ENCODE results near the gene ANKRD29.

ANKRD29 gene, protein sequence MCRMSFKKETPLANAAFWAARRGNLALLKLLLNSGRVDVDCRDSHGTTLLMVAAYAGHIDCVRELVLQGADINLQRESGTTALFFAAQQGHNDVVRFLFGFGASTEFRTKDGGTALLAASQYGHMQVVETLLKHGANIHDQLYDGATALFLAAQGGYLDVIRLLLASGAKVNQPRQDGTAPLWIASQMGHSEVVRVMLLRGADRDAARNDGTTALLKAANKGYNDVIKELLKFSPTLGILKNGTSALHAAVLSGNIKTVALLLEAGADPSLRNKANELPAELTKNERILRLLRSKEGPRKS

DNA sequence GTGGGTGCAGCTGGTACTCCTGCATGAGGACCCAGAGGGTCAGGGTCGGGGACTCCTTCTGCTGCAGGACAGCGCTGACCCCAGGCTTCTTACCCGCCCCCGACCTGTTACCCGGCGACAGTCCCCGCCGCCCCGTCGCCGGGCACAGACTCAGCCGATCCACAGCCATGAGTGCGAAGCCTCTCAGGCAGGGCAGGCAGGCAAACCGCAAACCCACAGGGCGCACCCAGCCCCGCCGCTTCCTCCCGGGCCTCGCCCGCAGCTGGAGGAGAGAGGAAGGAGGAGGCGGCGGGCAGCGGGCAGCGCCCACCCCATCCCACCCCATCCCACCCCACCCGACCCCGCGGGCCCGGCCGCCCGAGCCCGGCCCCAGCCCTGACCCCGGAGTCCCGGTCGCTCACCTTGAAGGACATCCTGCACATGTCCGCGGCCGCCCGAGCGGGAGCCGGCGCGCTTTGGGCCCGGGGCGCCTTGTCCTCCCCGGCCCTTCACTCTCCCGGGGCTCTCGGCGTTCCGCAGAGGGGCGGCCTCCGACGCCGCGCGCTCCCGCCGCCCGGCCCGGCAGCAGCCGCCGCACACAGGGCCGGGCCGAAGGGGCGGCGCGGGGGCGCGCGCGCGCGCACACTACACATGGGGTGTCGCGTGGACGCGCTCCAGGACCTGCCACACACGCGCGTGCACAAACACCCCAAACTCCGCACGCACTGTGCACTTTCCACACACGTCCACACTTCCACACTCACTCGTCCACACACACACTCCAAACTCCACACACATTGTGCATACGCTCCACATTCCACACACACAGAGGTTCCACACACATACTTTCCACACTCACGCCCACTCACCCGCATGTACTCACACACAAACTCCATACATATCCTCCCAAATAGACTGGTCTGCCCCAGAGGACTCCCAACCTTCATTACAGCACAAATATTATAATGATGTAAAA lies at the start of gene ANKRD29:
ANKRD29 (minus strand) TSS at position 603 of the 955 bp plus-strand sequence; CDS start at position 422, 181 bp downstream.
- TF ChIP-seq, protein P1, sequence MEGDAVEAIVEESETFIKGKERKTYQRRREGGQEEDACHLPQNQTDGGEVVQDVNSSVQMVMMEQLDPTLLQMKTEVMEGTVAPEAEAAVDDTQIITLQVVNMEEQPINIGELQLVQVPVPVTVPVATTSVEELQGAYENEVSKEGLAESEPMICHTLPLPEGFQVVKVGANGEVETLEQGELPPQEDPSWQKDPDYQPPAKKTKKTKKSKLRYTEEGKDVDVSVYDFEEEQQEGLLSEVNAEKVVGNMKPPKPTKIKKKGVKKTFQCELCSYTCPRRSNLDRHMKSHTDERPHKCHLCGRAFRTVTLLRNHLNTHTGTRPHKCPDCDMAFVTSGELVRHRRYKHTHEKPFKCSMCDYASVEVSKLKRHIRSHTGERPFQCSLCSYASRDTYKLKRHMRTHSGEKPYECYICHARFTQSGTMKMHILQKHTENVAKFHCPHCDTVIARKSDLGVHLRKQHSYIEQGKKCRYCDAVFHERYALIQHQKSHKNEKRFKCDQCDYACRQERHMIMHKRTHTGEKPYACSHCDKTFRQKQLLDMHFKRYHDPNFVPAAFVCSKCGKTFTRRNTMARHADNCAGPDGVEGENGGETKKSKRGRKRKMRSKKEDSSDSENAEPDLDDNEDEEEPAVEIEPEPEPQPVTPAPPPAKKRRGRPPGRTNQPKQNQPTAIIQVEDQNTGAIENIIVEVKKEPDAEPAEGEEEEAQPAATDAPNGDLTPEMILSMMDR (IDR thresholded peaks at IDR 0.05; ENCODE audit: control insufficient read depth, extremely low read depth, insufficient read depth): no peak
- DNase-seq (ENCODE audit: low read depth): no peak
- peak within 1 kb of the TSS; percentile 27 for H3K4me3 ChIP-seq (ENCODE audit: low read depth, low read length)

DNA sequence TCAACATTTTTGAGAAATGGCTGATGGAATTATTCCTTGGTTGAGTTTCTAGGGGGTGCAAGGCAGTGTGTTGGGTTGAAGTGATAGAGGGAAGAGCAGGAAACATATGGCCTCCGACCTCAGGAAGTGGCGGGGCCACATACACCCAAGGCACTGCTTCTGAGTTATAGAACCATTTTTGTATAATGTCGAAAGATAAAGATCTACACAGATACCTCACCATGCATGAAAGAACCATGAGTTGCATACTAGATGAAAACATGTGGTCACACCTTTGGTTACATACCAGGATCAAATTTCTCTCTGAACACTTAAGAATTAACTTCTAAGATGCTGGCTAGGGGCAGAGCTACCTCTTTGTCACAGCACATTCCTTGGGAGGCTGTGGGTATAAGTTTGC lies 49.7 kb upstream of the ANKRD29 start:
- DNase-seq (ENCODE audit: low read depth): no peak
- TF ChIP-seq, protein P1 (IDR thresholded peaks at IDR 0.05; ENCODE audit: control insufficient read depth, extremely low read depth, insufficient read depth): no peak

DNA sequence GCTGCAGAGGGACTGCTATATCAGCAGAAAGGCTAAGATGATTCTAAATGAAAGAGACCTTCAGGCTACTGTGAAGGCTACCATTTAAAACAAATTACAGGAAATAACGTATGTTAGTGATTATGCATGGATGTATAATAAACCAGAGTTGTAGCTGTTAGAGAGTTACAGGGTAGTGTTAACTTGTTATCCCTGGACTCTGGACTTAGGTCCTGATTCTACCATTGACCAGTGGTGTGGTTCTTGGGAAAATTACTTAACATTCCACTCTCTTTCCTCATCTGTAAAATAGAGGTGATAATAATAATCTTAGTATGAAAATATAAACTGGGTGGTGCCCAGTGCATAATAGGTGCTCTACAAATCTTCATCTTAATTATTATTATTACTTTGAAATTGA lies 48.7 kb upstream of the ANKRD29 start:
- TF ChIP-seq, protein P1 (IDR thresholded peaks at IDR 0.05; ENCODE audit: control insufficient read depth, extremely low read depth, insufficient read depth): no peak
- H3K4me3 ChIP-seq (ENCODE audit: low read depth, low read length): no peak overlapping the region
- no peak for DNase-seq (ENCODE audit: low read depth)

More for the DNA sequence above, 49.7 kb upstream of the ANKRD29 start:
- H3K4me3 ChIP-seq (ENCODE audit: low read depth, low read length): no peak overlapping the region

DNA sequence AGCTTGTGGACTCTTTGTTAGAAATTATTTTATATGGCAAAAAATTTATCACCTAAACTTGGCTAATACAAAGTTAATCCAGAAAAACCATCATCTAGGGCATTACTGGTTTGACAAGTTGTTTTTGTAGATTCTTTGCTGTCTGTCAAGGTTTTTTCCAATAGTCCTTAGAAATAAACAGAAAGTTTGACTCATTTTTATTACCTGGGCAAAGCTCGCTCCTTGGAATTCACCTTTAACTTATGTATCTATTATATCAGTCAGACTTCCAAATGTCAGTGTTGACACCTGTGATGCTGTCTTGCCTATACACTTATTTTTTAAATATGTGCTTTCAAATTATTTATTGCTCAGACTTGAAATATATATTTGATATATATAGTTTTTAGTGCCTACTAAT lies 48.2 kb upstream of the ANKRD29 start:
- TF ChIP-seq, protein P1 (IDR thresholded peaks at IDR 0.05; ENCODE audit: control insufficient read depth, extremely low read depth, insufficient read depth): no peak
- no peak overlapping the region for H3K4me3 ChIP-seq (ENCODE audit: low read depth, low read length)
- DNase-seq (ENCODE audit: low read depth): no peak

DNA sequence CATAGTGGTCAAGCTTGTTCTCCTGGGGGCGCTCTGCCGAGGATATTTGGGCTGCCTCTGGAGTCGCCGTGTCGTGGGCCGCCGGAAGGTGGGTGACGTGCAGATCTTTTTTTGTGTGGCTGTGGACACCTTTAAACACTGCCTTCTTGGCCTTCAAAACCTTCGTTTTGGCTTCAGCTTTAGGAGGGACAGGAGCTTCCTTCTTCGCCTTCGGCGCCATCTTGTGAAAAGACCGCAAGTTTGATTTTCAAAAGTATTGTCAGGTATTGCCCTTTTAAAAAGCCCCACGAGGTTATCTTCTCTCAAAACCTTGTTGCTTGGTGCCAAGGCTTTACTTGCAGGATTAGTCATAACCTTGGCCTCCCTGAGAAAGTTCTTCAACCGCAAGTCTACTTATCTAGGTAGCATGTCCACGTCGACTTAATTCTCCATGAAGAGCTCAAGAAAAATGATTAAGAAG lies 47.4 kb upstream of the ANKRD29 start:
- no peak for DNase-seq (ENCODE audit: low read depth)
- TF ChIP-seq, protein P1 (IDR thresholded peaks at IDR 0.05; ENCODE audit: control insufficient read depth, extremely low read depth, insufficient read depth): no peak
- no peak overlapping the region for H3K4me3 ChIP-seq (ENCODE audit: low read depth, low read length)

DNA sequence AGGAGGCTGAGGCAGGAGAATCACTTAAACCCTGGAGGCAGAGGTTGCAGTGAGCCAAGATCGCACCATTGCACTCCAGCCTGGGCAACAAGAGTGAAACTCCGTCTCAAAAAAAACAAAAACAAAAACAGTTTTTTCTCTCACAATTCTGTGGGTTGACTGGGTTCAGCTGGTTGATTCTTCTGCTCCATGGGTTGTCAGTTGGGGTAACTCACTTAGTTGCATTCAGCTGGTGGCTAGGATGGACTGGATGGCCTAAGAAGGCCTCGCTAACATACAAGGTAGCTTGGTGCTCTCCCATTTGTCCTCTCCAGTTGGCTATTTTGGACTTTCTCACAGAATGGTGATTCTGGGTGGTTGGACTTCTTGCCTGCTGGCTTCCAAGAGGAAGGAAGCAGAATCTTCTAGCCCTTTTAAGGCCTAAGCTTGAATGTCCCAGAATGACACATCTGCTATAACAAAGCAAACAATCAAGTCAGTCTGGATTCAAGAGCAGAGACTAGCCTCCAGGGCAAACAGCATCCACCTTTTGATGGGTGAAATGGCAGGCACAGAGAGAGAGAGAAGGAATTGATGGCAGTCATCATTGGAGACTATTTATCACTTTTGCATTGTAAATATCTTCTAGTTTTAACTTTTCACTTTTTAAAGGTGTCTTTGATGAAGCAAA lies 44.4 kb upstream of the ANKRD29 start:
- no peak overlapping the region for H3K4me3 ChIP-seq (ENCODE audit: low read depth, low read length)
- no peak for DNase-seq (ENCODE audit: low read depth)
- TF ChIP-seq, protein P1 (IDR thresholded peaks at IDR 0.05; ENCODE audit: control insufficient read depth, extremely low read depth, insufficient read depth): no peak
